GM21390 (cell line): ENCODE measurements around the gene NEB.
"Not testable (repeated sequence)": the region's sequence is repeated elsewhere in the genome, so short reads cannot be mapped to it uniquely, and the experiment has no call there.

Experiments
- ATAC-seq: cut with Tn5 transposase; IDR thresholded peaks from one replicate; pipeline ENCODE4 v1.9.1; 2021; ENCODE audit not compliant: unreplicated experiment

NEB gene

GRCh38 chr2:151758744-151759143 is 24.5 kb upstream of the NEB start:
- ATAC-seq = no peak

GRCh38 chr2:151757861-151758260 is 23.6 kb upstream of the NEB start:
- ATAC-seq = no peak

- ATAC-seq = no peak
Measured at GRCh38 chr2:151756820-151757219, 22.5 kb upstream of the NEB start.

- no peak for ATAC-seq
Measured at GRCh38 chr2:151754253-151754897, 20.1 kb upstream of the NEB start.

GRCh38 chr2:151753540-151753939 is 19.3 kb upstream of the NEB start:
- ATAC-seq = no peak

GRCh38 chr2:151745261-151745660 is 11.0 kb upstream of the NEB start:
- ATAC-seq = not testable (repeated sequence)

- ATAC-seq = peak; percentile 72
Measured at GRCh38 chr2:151730262-151730975, 3.9 kb downstream of the NEB start.

GRCh38 chr2:151729837-151730236 is 4.4 kb downstream of the NEB start:
- peak; percentile 17 for ATAC-seq

GRCh38 chr2:151729415-151729811 is 4.9 kb downstream of the NEB start:
- no peak for ATAC-seq

GRCh38 chr2:151728804-151729414 is 5.4 kb downstream of the NEB start:
- no peak for ATAC-seq

GRCh38 chr2:151727593-151728552 is 6.4 kb downstream of the NEB start:
- ATAC-seq = no peak

- no peak for ATAC-seq
Measured at GRCh38 chr2:151721161-151721560, 13.1 kb downstream of the NEB start.

GRCh38 chr2:151720521-151720920 is 13.8 kb downstream of the NEB start:
- ATAC-seq = no peak

- ATAC-seq = no peak
Measured at GRCh38 chr2:151718796-151719195, 15.5 kb downstream of the NEB start.

- ATAC-seq = no peak
Measured at GRCh38 chr2:151718247-151718646, 16.0 kb downstream of the NEB start.

- ATAC-seq = no peak
Measured at GRCh38 chr2:151716721-151717120, 17.6 kb downstream of the NEB start.

GRCh38 chr2:151713291-151713903 is 20.9 kb downstream of the NEB start:
- ATAC-seq = no peak

GRCh38 chr2:151711025-151711424 is 23.3 kb downstream of the NEB start:
- no peak for ATAC-seq

GRCh38 chr2:151708788-151709187 is 25.5 kb downstream of the NEB start:
- no peak for ATAC-seq

GRCh38 chr2:151707857-151708256 is 26.4 kb downstream of the NEB start:
- no peak for ATAC-seq

GRCh38 chr2:151704480-151704961 is 29.8 kb downstream of the NEB start:
- not testable (repeated sequence) for ATAC-seq
